ENCODE data around the gene CGB1.

DNA sequence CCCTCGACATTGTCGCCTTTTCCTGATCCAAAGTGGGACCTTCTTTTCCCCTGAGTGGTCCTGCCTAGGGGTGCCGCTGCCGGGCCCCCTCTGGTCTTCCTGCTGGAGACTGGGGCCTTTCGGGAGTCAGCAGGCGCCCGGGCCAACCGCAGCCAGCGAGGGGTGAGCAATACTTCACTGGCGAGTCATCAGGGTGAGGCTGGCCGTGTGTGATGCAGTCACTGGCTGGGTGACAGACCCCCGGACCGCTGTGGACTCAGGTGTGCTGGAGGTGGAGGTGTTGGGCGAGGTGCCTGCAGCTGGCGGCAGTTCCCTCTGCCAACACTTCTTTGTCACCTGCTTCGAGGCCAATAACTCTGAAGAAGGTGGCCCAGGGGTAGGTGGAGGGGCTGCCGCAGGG, 5.5 kb upstream of the CGB1 start:
- TF ChIP-seq, protein P1, sequence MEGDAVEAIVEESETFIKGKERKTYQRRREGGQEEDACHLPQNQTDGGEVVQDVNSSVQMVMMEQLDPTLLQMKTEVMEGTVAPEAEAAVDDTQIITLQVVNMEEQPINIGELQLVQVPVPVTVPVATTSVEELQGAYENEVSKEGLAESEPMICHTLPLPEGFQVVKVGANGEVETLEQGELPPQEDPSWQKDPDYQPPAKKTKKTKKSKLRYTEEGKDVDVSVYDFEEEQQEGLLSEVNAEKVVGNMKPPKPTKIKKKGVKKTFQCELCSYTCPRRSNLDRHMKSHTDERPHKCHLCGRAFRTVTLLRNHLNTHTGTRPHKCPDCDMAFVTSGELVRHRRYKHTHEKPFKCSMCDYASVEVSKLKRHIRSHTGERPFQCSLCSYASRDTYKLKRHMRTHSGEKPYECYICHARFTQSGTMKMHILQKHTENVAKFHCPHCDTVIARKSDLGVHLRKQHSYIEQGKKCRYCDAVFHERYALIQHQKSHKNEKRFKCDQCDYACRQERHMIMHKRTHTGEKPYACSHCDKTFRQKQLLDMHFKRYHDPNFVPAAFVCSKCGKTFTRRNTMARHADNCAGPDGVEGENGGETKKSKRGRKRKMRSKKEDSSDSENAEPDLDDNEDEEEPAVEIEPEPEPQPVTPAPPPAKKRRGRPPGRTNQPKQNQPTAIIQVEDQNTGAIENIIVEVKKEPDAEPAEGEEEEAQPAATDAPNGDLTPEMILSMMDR (conservative IDR thresholded peaks at IDR 0.05; ENCODE audit: low read length) = no peak
- TF ChIP-seq EZH2phosphoT487 (IDR thresholded peaks at IDR 0.05; ENCODE audit: borderline replicate concordance, low read depth, low read length) = no peak

All from OCI-LY7 (cell line).